GM12892 (cell line): ENCODE data around the gene PARD3.

Experiments used
- DNase-seq: peaks from one replicate; pipeline ENCODE4 v3.0.0; 2011; ENCODE audit not compliant: insufficient read length
- FAIRE-seq: peaks from 2 replicates; lab custom pipeline; 2011; peaks lifted over from hg19 to GRCh38; lab: Jason Lieb, UNC
- POLR2A ChIP-seq: IDR thresholded peaks from 2 replicates; pipeline ENCODE4 v1.6.1; 2011; ENCODE audit warnings: low read depth, low read length, control low read depth
- POLR2AphosphoS5 ChIP-seq: IDR thresholded peaks from 2 replicates; pipeline ENCODE4 v1.6.1; 2011; ENCODE audit warnings: low read depth, low read length, control low read depth
- TAF1 ChIP-seq: IDR thresholded peaks from 2 replicates; pipeline ENCODE4 v1.6.1; 2011; ENCODE audit warnings: low read depth, mild to moderate bottlenecking, control low read depth, low read length, borderline replicate concordance

Gene PARD3

GRCh38 chr10:34196058-34196433, 619.0 kb downstream of the PARD3 start:
- no peak for FAIRE-seq
- TF ChIP-seq POLR2A: no peak
- TF ChIP-seq POLR2AphosphoS5: no peak
- TF ChIP-seq TAF1: no peak

GRCh38 chr10:34195364-34196057, 619.6 kb downstream of the PARD3 start:
- TF ChIP-seq POLR2AphosphoS5 (no peak), TAF1 (no peak), POLR2A (no peak)
- DNase-seq (no peak), FAIRE-seq (no peak)

More at GRCh38 chr10:34196058-34196433, 619.0 kb downstream of the PARD3 start:
- DNase-seq: no peak

DNA sequence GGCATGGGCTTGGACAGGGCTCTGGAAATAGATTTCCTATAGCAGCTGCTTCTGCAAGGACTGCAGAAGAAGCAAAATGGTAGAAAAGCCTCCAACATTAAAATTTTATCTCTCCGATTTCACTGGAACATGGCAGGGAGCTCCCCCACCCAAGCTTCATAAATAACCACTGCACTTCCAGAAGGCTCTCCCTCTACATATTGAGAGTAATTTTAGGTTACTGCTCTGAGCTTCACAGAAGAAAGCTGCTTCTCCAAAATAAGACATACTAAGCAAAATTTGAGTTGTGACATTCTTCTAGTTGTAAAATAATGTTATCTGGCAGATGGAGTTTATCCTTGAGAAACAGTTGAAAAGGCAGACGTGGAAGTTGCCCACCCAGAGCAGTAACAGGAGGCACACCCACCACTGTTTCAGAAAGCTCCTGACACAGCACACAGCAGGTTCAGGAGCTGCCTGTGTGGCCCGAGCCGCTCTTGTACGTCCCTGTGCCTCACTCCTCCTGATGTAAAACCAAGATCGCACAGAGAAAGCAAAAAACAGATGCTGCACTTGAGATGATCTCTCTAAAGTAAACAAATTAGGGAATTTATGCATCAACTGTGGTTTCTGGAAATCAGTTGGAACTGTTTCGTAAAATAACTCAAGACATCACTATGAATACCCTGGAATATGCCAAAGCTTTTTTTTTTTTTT, 621.0 kb downstream of the PARD3 start:
- FAIRE-seq (no peak), DNase-seq (no peak)
- no peak for TF ChIP-seq POLR2AphosphoS5
- no peak for TF ChIP-seq TAF1
- no peak for TF ChIP-seq POLR2A

- FAIRE-seq: no peak
Observed at GRCh38 chr10:34192646-34193045, 622.5 kb downstream of the PARD3 start.

DNA sequence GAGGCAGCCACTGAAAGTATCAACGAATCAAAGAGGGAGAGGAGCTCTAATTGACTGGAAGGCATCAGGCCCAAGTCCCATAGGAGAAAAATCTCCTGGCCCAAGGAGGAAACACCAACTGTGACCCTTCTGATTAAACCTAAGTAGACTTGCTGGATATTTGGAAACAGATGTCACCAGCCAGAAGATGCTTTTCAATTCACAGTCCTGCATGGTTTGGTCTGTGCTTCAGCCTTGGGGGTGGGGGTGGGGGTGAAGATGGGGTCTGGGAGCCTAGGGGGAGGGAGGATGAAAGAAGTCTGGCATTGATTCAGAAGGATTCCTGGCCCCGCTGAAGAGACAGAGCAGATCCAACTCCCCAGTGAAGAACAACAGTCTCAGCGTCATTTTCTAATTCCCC, 623.7 kb downstream of the PARD3 start:
- FAIRE-seq: no peak
- DNase-seq: no peak
- TF ChIP-seq POLR2A (no peak), POLR2AphosphoS5 (no peak), TAF1 (no peak)

More at GRCh38 chr10:34192646-34193045, 622.5 kb downstream of the PARD3 start:
- no peak for DNase-seq
- TF ChIP-seq POLR2AphosphoS5: no peak
- no peak for TF ChIP-seq POLR2A
- no peak for TF ChIP-seq TAF1

- FAIRE-seq (no peak), DNase-seq (no peak)
- TF ChIP-seq POLR2A: no peak
- no peak for TF ChIP-seq POLR2AphosphoS5
- TF ChIP-seq TAF1: no peak
Observed at GRCh38 chr10:34190580-34190979, 624.5 kb downstream of the PARD3 start.

DNA sequence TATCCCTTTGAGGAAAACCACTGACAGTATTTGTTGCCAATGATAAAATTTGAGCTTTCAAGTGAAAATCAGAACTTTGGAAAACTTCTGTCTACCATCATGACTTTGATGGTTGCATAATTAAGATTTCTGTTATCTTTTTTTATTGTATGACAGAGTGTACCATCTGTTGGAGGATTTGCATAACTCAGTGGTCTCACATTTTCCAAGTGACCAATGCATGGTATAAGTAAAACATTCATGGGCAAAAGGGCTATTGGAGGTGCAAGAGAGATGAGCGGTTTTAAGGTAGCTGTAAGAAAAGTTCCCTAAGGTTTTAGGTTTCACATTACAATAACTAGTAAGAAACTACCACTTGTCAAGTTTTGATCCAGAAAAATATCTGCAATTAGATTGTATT, 625.3 kb downstream of the PARD3 start:
- no peak for TF ChIP-seq POLR2AphosphoS5
- TF ChIP-seq POLR2A: no peak
- TF ChIP-seq TAF1: no peak
- no peak for DNase-seq
- FAIRE-seq: no peak

GRCh38 chr10:34188221-34188620, 626.9 kb downstream of the PARD3 start:
- DNase-seq: no peak
- no peak for TF ChIP-seq POLR2AphosphoS5
- TF ChIP-seq POLR2A: no peak
- no peak for TF ChIP-seq TAF1
- no peak for FAIRE-seq

- DNase-seq: no peak
Observed at GRCh38 chr10:34187201-34187600, 627.9 kb downstream of the PARD3 start.

GRCh38 chr10:34186745-34187144, 628.4 kb downstream of the PARD3 start:
- DNase-seq (no peak), FAIRE-seq (no peak)
- TF ChIP-seq TAF1: no peak
- no peak for TF ChIP-seq POLR2AphosphoS5

More at GRCh38 chr10:34187201-34187600, 627.9 kb downstream of the PARD3 start:
- TF ChIP-seq TAF1: no peak
- no peak for TF ChIP-seq POLR2A
- no peak for TF ChIP-seq POLR2AphosphoS5
- FAIRE-seq: no peak

DNA sequence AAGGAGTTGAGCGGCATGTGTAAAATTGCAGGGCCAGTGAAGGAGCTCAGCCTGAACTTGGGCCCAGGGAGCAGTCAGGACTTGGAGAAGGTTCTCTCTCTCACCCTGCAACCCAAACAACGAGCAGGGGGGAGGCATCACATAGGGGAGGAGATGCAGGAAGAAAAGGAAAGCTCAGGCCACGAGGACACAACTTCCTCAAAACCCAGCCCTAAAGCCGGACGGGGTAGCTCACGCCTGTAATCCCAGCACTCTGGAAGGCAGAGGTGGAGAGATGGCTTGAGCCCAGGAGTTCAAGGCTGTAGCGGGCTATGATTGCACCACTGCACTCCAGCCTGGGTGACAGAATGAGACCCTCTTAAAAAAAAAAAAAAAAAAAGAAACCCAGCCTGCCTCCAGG, 629.1 kb downstream of the PARD3 start:
- FAIRE-seq: no peak
- TF ChIP-seq TAF1: no peak
- TF ChIP-seq POLR2A: no peak
- no peak for TF ChIP-seq POLR2AphosphoS5
- DNase-seq: no peak

DNA sequence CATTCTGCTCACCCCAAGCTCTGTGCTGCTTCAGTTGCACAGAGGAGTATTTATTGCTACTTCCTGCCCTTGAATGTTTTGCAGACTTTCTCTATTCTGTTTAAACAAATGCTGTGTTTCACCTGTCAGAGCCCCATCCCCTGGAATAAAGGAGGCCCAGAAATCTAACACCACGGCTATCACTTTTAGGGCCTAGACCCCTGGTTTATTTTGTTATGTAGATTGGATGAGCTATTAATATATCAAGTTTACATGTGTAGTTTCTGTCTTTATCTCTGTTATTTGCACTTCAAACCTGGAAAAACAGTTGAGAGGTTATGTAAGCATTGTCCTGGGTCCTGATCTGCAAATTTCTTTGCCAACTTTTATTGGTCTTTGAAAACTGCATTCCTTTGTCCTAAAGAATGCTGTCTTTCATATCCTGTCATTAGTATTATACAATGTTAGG, 630.1 kb downstream of the PARD3 start:
- no peak for DNase-seq
- no peak for TF ChIP-seq POLR2A
- TF ChIP-seq POLR2AphosphoS5: no peak
- no peak for TF ChIP-seq TAF1
- no peak for FAIRE-seq
